Frontal cortex (tissue), 4 donors: ENCODE data around the gene NSUN3. TPM values are rescaled to one million over a fixed set of nuclear protein-coding genes. Genes with fewer than 3 reads are reported as not detected.

Experiments used
- DNase-seq, 2 donors: peaks; one replicate each; pipeline ENCODE4 v3.0.0; 2012; ENCODE audit warnings: low spot score in 2 of 2
- FAIRE-seq: peaks from 2 replicates; lab custom pipeline; 2012; peaks lifted over from hg19 to GRCh38; lab: Jason Lieb, UNC
- total RNA-seq: library from RNA; depleted of rRNA; stranded (reverse); fragments of >200 nt; gene quantifications from one replicate; pipeline ENCODE4 v1.2.3, GENCODE V29; 2014
- donor health status: control.
- donor health status: control.
- donor health status: control.

NSUN3 gene
- total RNA-seq, 1 donor from 2014 or later = 26.9 TPM

- FAIRE-seq (no peak), DNase-seq (no peak)
Observed at GRCh38 chr3:94175677-94176076, 112.8 kb downstream of the NSUN3 start.

DNA sequence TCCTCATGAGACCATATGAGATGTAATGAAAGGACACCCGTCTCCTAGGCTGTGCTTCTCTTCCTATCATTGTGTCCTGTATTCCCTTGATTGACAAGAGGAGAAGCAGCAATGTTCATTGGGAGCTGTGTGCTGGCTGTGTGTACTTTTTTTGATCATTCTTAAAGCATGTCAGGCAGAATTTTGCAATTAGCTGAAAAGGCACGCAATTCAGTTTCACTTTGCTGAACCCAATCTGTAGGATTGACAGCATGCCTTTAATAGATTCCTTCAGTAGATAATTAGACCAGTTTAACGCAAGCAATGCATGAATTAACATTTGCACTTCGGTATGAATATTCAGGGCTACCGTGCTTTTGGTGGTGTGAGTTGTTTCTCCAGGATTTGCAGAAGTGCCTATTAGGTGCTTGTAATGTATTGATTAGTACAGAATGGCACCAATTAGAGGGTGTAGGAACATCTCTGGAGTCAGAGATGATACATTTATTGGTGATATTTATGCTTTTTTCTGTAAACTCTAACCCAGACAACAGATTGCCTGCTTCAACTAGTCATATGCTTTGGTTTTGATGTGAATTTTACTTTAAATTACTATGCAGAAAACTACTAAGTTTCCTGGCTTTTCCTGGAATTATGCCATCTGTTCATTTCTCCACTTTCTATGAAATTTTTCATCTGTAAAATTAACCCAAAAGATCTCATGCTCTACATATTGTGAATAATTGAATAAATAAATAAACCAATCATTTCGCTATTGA lies 114.3 kb downstream of the NSUN3 start:
- DNase-seq (peak; percentile 5), FAIRE-seq (no peak)

Other genes starting within 250 kb of the NSUN3 start
- gene PROS1, start 89.2 kb upstream of the NSUN3 start, total RNA-seq = 12.2 TPM
- 18.3 TPM for gene ARL13B, start 82.9 kb upstream of the NSUN3 start, total RNA-seq
- gene STX19, start 34.5 kb upstream of the NSUN3 start, total RNA-seq = not detected
- 10.2 TPM for gene DHFR2, start 145 bp upstream of the NSUN3 start, total RNA-seq